Measurements from ENCODE around the gene PRPH.
"Not testable (repeated sequence)": the region's sequence is repeated elsewhere in the genome, so short reads cannot be mapped to it uniquely, and the experiment has no call there.

Gene PRPH

GRCh38 chr12:49331380-49332222 lies 36.7 kb downstream of the PRPH start:
- peaks cover 46% of the 10 kb centered on the region for H3K27me3 Mint-ChIP-seq (ENCODE audit: low read depth)
- H3K4me1 Mint-ChIP-seq (ENCODE audit: low read depth): peaks cover 9% of the 10 kb centered on the region
- H3K27ac Mint-ChIP-seq: no peak overlapping the region
- no peaks in the 10 kb centered on the region for H3K9me3 Mint-ChIP-seq
- H3K36me3 Mint-ChIP-seq (ENCODE audit: low read depth): peaks cover 33% of the 10 kb centered on the region
- H3K4me3 Mint-ChIP-seq: no peak overlapping the region

- Mint-ChIP-seq H3K27me3 (ENCODE audit: low read depth) (peaks cover 54% of the 10 kb centered on the region), H3K27ac (no peak overlapping the region), H3K9me3 (no peaks in the 10 kb centered on the region), H3K4me1 (ENCODE audit: low read depth) (peaks cover 15% of the 10 kb centered on the region), H3K36me3 (ENCODE audit: low read depth) (peaks cover 30% of the 10 kb centered on the region), H3K4me3 (no peak overlapping the region)
Measured at GRCh38 chr12:49332441-49332861, 37.5 kb downstream of the PRPH start.

- Mint-ChIP-seq H3K9me3 (no peaks in the 10 kb centered on the region), H3K4me3 (peak overlapping the region; percentile 31), H3K27ac (peak overlapping the region; percentile 26), H3K27me3 (ENCODE audit: low read depth) (peaks cover 59% of the 10 kb centered on the region), H3K4me1 (ENCODE audit: low read depth) (peaks cover 19% of the 10 kb centered on the region), H3K36me3 (ENCODE audit: low read depth) (peaks cover 26% of the 10 kb centered on the region)
Measured at GRCh38 chr12:49332891-49333371, 38.0 kb downstream of the PRPH start.

- not testable (repeated sequence) for H3K4me3 Mint-ChIP-seq, H3K27ac Mint-ChIP-seq, H3K9me3 Mint-ChIP-seq
- Mint-ChIP-seq H3K36me3 (ENCODE audit: low read depth) (peaks cover 26% of the 10 kb centered on the region), H3K27me3 (ENCODE audit: low read depth) (peaks cover 68% of the 10 kb centered on the region), H3K4me1 (ENCODE audit: low read depth) (peaks cover 19% of the 10 kb centered on the region)
Measured at GRCh38 chr12:49333778-49334177, 38.8 kb downstream of the PRPH start.

GRCh38 chr12:49334226-49334625 lies 39.3 kb downstream of the PRPH start:
- Mint-ChIP-seq H3K27ac (no peak overlapping the region), H3K4me3 (no peak overlapping the region), H3K36me3 (ENCODE audit: low read depth) (peaks cover 22% of the 10 kb centered on the region), H3K27me3 (ENCODE audit: low read depth) (peaks cover 72% of the 10 kb centered on the region), H3K9me3 (no peaks in the 10 kb centered on the region), H3K4me1 (ENCODE audit: low read depth) (peaks cover 19% of the 10 kb centered on the region)

- Mint-ChIP-seq H3K4me3 (no peak overlapping the region), H3K27me3 (ENCODE audit: low read depth) (peaks cover 77% of the 10 kb centered on the region)
Measured at GRCh38 chr12:49334681-49335080, 39.7 kb downstream of the PRPH start.

GRCh38 chr12:49335118-49335954 lies 40.4 kb downstream of the PRPH start:
- peak overlapping the region; percentile 28 for H3K4me3 Mint-ChIP-seq
- H3K27ac Mint-ChIP-seq: peak overlapping the region; percentile 5
- peaks cover 18% of the 10 kb centered on the region for H3K36me3 Mint-ChIP-seq (ENCODE audit: low read depth)
- no peaks in the 10 kb centered on the region for H3K9me3 Mint-ChIP-seq
- peaks cover 19% of the 10 kb centered on the region for H3K4me1 Mint-ChIP-seq (ENCODE audit: low read depth)
- peaks cover 83% of the 10 kb centered on the region for H3K27me3 Mint-ChIP-seq (ENCODE audit: low read depth)

More at GRCh38 chr12:49334681-49335080, 39.7 kb downstream of the PRPH start:
- no peaks in the 10 kb centered on the region for H3K9me3 Mint-ChIP-seq
- H3K4me1 Mint-ChIP-seq (ENCODE audit: low read depth): peaks cover 19% of the 10 kb centered on the region
- peaks cover 20% of the 10 kb centered on the region for H3K36me3 Mint-ChIP-seq (ENCODE audit: low read depth)
- no peak overlapping the region for H3K27ac Mint-ChIP-seq

GRCh38 chr12:49335955-49336644 lies 41.2 kb downstream of the PRPH start:
- H3K9me3 Mint-ChIP-seq: no peaks in the 10 kb centered on the region
- H3K27me3 Mint-ChIP-seq (ENCODE audit: low read depth): peaks cover 91% of the 10 kb centered on the region
- H3K4me1 Mint-ChIP-seq (ENCODE audit: low read depth): peaks cover 21% of the 10 kb centered on the region
- H3K36me3 Mint-ChIP-seq (ENCODE audit: low read depth): peaks cover 13% of the 10 kb centered on the region
- H3K27ac Mint-ChIP-seq: no peak overlapping the region
- H3K4me3 Mint-ChIP-seq: no peak overlapping the region

GRCh38 chr12:49336645-49337584 lies 42.0 kb downstream of the PRPH start, which contains the start of gene C1QL4:
Gene C1QL4 (minus strand): TSS chr12:49337188. CDS start chr12:49336477, 711 bp downstream.
- H3K4me1 Mint-ChIP-seq (ENCODE audit: low read depth): peaks cover 21% of the 10 kb centered on the region

GRCh38 chr12:49338830-49339463 lies 44.0 kb downstream of the PRPH start:
- peaks cover 27% of the 10 kb centered on the region for H3K4me1 Mint-ChIP-seq (ENCODE audit: low read depth)
- no peak overlapping the region for H3K27ac Mint-ChIP-seq
- H3K9me3 Mint-ChIP-seq: no peaks in the 10 kb centered on the region
- H3K36me3 Mint-ChIP-seq (ENCODE audit: low read depth): peaks cover 3% of the 10 kb centered on the region
- peaks cover 91% of the 10 kb centered on the region for H3K27me3 Mint-ChIP-seq (ENCODE audit: low read depth)
- H3K4me3 Mint-ChIP-seq: no peak overlapping the region

More at GRCh38 chr12:49336645-49337584, 42.0 kb downstream of the PRPH start, which contains the start of gene C1QL4:
- H3K36me3 Mint-ChIP-seq (ENCODE audit: low read depth): peaks cover 7% of the 10 kb centered on the region
- H3K27me3 Mint-ChIP-seq (ENCODE audit: low read depth): peaks cover 94% of the 10 kb centered on the region
- no peaks in the 10 kb centered on the region for H3K9me3 Mint-ChIP-seq
- H3K4me3 Mint-ChIP-seq: peak within 1 kb of the TSS; percentile 36
- no peak within 1 kb of the TSS for H3K27ac Mint-ChIP-seq

- Mint-ChIP-seq H3K4me3 (no peak overlapping the region), H3K27ac (no peak overlapping the region), H3K36me3 (ENCODE audit: low read depth) (peaks cover 3% of the 10 kb centered on the region), H3K4me1 (ENCODE audit: low read depth) (peaks cover 27% of the 10 kb centered on the region), H3K9me3 (no peaks in the 10 kb centered on the region), H3K27me3 (ENCODE audit: low read depth) (peaks cover 91% of the 10 kb centered on the region)
Measured at GRCh38 chr12:49339464-49339861, 44.5 kb downstream of the PRPH start.

- Mint-ChIP-seq H3K36me3 (ENCODE audit: low read depth) (no peaks in the 10 kb centered on the region), H3K27ac (no peak overlapping the region), H3K4me1 (ENCODE audit: low read depth) (peaks cover 23% of the 10 kb centered on the region), H3K9me3 (no peaks in the 10 kb centered on the region), H3K4me3 (no peak overlapping the region), H3K27me3 (ENCODE audit: low read depth) (peaks cover 89% of the 10 kb centered on the region)
Measured at GRCh38 chr12:49340095-49340870, 45.3 kb downstream of the PRPH start.

All from T-helper 1 cell treated with Interleukin-12 subunit alpha and Interleukin-12 subunit beta and Interleukin-4 antibody, amounts not matched to agents 30 μg/mL and 1 μg/mL, for 36 hours (primary cell).